Measurements from ENCODE around the gene SLC10A7. TPM values are rescaled to one million over a fixed set of nuclear protein-coding genes. Genes with fewer than 3 reads are reported as not detected.

SLC10A7 gene
- total RNA-seq, 1 experiment from 2014 or later: 3.8 TPM

- H3K27me3 ChIP-seq (ENCODE audit: control insufficient read depth, insufficient read depth, low read length): no peaks in the 10 kb centered on the region
- H3K36me3 ChIP-seq (replicated peaks; ENCODE audit: control insufficient read depth, insufficient read depth, low read length): no peaks in the 10 kb centered on the region
- no peak overlapping the region for H3K4me3 ChIP-seq (ENCODE audit: insufficient read depth, low read depth, low read length)
- no peak for DNase-seq
These were observed 277.2 kb downstream of the SLC10A7 start for GRCh38 chr4:146244496-146244895.

- DNase-seq: no peak
- no peak overlapping the region for H3K4me3 ChIP-seq (ENCODE audit: insufficient read depth, low read depth, low read length)
- H3K36me3 ChIP-seq (replicated peaks; ENCODE audit: control insufficient read depth, insufficient read depth, low read length): no peaks in the 10 kb centered on the region
- H3K27me3 ChIP-seq (ENCODE audit: control insufficient read depth, insufficient read depth, low read length): no peaks in the 10 kb centered on the region
These were observed 277.9 kb downstream of the SLC10A7 start for GRCh38 chr4:146243883-146244277.

DNA sequence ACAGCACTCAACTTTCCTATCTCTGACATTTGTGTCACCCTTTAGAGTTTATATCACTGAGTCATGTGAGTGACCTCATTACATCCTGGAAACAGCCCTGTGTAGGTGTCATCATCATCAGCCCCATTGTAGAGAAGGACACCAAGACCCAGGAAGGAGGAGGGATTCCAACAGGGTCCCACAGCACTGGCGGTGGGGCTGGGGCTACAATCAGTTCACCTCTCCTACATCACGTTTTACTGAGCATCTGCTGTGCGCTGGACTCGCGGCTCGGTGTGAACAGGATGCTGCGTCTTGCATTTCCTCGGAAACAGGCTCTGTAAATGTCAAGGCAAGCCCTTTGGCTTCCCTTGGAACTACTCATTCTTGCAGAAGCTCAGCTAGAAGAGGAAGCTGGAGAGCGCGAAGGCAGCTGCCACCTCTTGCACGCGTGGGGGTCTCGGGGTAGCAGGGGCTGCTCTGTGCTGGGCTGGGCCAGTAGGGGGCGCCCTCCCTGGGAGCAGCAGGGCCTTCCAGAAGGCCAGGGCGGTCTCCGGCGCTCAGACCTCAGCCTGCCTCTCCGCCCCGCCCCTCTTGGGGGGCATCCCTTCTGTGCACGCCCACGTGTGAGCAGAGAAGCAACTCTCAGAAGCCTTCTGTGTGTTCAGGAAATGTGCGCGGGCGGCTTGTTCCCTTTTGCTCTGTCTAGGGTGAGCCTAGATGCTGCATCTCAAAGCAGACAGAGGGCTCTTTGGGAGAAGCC lies 278.4 kb downstream of the SLC10A7 start:
- H3K4me3 ChIP-seq (ENCODE audit: insufficient read depth, low read depth, low read length): no peak overlapping the region
- H3K36me3 ChIP-seq (replicated peaks; ENCODE audit: control insufficient read depth, insufficient read depth, low read length): no peaks in the 10 kb centered on the region
- DNase-seq: peak; percentile 93
- H3K27me3 ChIP-seq (ENCODE audit: control insufficient read depth, insufficient read depth, low read length): no peaks in the 10 kb centered on the region

- H3K27me3 ChIP-seq (ENCODE audit: control insufficient read depth, insufficient read depth, low read length): no peaks in the 10 kb centered on the region
- H3K4me3 ChIP-seq (ENCODE audit: insufficient read depth, low read depth, low read length): no peak overlapping the region
- no peak for DNase-seq
These were observed 283.6 kb downstream of the SLC10A7 start for GRCh38 chr4:146238107-146238506.

DNA sequence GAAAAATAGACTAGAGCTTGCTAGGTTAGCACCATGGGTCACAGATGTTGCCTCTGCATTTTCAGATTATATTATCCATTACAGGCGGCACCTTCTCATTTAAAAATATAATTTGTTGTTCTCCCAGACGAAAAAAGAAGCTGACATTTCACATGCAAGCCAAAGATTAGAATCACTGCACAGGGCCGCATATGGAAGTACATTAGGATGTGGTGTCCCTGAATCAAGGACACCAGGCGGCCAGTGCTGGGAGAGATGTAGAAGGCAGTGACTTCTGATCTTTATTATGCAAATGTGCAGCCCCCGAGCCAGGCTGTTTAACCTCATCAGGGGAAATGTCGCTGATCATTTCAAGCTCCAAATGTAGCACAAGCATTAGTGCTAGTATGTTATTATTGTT lies 284.6 kb downstream of the SLC10A7 start:
- H3K36me3 ChIP-seq (replicated peaks; ENCODE audit: control insufficient read depth, insufficient read depth, low read length): no peaks in the 10 kb centered on the region
- DNase-seq: no peak
- no peaks in the 10 kb centered on the region for H3K27me3 ChIP-seq (ENCODE audit: control insufficient read depth, insufficient read depth, low read length)
- H3K4me3 ChIP-seq (ENCODE audit: insufficient read depth, low read depth, low read length): no peak overlapping the region

More at GRCh38 chr4:146238107-146238506, 283.6 kb downstream of the SLC10A7 start:
- no peaks in the 10 kb centered on the region for H3K36me3 ChIP-seq (replicated peaks; ENCODE audit: control insufficient read depth, insufficient read depth, low read length)

DNA sequence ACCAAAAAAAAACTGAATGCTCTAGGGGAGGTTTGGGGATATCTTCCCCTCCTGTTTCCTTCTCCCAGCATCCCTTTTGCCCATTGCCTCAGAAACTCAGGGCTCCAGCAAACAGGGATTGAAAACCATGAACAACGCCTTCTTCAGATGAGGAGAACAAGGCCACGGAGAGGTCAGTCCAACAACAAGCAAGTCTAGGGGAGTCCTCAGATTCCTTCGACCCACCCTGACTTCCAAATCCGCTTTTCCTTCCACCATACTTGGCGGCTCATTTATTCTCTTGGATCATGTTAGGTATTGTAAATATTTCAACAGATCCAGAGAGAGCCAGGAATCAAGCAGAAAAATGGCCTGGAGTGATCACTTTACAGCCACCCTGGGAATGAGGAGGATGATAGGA lies 285.5 kb downstream of the SLC10A7 start:
- no peak for DNase-seq
- H3K27me3 ChIP-seq (ENCODE audit: control insufficient read depth, insufficient read depth, low read length): no peaks in the 10 kb centered on the region
- no peaks in the 10 kb centered on the region for H3K36me3 ChIP-seq (replicated peaks; ENCODE audit: control insufficient read depth, insufficient read depth, low read length)
- no peak overlapping the region for H3K4me3 ChIP-seq (ENCODE audit: insufficient read depth, low read depth, low read length)

GRCh38 chr4:146235654-146236177 lies 286.0 kb downstream of the SLC10A7 start:
- DNase-seq: no peak

DNA sequence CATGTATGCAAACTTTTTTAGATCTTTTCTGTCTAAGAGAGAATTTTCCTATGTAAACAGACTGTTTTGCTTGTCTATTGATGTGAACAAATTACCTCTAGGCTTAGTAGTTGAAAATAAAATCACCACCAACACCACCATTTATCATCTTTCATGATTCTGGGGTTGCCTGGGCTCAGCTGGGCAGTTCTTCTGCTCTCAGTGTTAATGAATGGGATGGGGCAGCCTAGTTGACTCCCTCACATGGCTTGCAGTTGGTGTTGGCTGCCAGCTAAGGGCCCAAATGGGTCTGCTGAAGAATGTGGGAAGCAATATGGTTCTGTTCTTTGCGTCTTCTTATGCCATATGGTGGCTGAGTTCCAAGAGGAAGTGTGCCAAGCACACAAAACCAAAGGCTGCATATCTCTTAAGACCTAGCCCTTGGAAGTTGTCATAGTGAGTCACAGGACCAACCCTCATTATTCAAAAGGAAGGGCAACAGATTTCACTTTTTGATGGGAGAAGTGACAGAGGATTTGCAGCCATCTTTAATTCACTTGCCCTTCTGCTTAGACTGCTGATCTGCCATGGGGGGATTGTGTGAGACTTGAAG lies 289.5 kb downstream of the SLC10A7 start:
- H3K27me3 ChIP-seq (ENCODE audit: control insufficient read depth, insufficient read depth, low read length): no peaks in the 10 kb centered on the region
- H3K36me3 ChIP-seq (replicated peaks; ENCODE audit: control insufficient read depth, insufficient read depth, low read length): no peaks in the 10 kb centered on the region
- H3K4me3 ChIP-seq (ENCODE audit: insufficient read depth, low read depth, low read length): no peak overlapping the region
- DNase-seq: no peak

More at GRCh38 chr4:146235654-146236177, 286.0 kb downstream of the SLC10A7 start:
- H3K36me3 ChIP-seq (replicated peaks; ENCODE audit: control insufficient read depth, insufficient read depth, low read length): no peaks in the 10 kb centered on the region
- no peak overlapping the region for H3K4me3 ChIP-seq (ENCODE audit: insufficient read depth, low read depth, low read length)
- H3K27me3 ChIP-seq (ENCODE audit: control insufficient read depth, insufficient read depth, low read length): no peaks in the 10 kb centered on the region

- Histone ChIP-seq H3K27me3 (ENCODE audit: control insufficient read depth, insufficient read depth, low read length) (no peaks in the 10 kb centered on the region), H3K36me3 (replicated peaks; ENCODE audit: control insufficient read depth, insufficient read depth, low read length) (no peaks in the 10 kb centered on the region), H3K4me3 (ENCODE audit: insufficient read depth, low read depth, low read length) (no peak overlapping the region)
- no peak for DNase-seq
These were observed 292.3 kb downstream of the SLC10A7 start for GRCh38 chr4:146229406-146229805.

DNA sequence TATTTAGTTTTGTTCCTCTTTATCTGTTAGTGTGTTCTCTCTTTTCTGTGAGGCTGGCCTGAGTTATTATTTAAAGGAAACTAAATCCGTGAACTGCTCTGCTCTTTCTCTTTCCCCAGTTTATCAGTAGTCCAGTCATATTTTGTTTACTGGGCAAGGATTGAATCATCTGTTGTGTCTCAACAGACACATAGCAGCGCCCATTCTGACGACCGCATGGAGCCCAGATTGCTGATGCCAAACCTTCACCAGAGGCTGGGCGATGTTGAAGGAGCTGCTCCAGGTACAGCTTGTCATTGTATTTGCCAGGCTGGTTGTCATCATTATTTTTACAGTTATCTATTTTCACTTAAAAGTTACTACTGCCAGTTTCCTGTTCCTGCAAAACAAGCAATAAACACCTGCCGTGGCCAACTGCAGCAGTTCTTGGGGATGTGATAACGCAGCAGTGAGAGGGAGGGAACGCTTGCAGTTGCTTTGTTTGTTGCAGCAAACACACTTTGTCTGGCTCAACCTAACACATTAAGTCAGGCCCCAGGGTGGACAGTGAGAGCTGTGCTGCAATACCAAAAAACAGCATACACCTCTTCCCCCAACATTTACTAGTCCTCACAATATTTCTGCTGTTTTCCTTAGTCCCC lies 297.3 kb downstream of the SLC10A7 start:
- no peak for DNase-seq
- no peaks in the 10 kb centered on the region for H3K27me3 ChIP-seq (ENCODE audit: control insufficient read depth, insufficient read depth, low read length)
- H3K36me3 ChIP-seq (replicated peaks; ENCODE audit: control insufficient read depth, insufficient read depth, low read length): no peaks in the 10 kb centered on the region
- H3K4me3 ChIP-seq (ENCODE audit: insufficient read depth, low read depth, low read length): no peak overlapping the region

- no peak overlapping the region for H3K4me3 ChIP-seq (ENCODE audit: insufficient read depth, low read depth, low read length)
- H3K36me3 ChIP-seq (replicated peaks; ENCODE audit: control insufficient read depth, insufficient read depth, low read length): no peaks in the 10 kb centered on the region
- DNase-seq: no peak
- H3K27me3 ChIP-seq (ENCODE audit: control insufficient read depth, insufficient read depth, low read length): no peaks in the 10 kb centered on the region
These were observed 299.4 kb downstream of the SLC10A7 start for GRCh38 chr4:146222313-146222712.

GRCh38 chr4:146214238-146214637 lies 307.5 kb downstream of the SLC10A7 start, which contains the start of gene REELD1:
REELD1 (plus strand) TSS chr4:146214538; CDS start chr4:146216953, 2,415 bp downstream.
- DNase-seq: no peak
- no peaks in the 10 kb centered on the region for H3K36me3 ChIP-seq (replicated peaks; ENCODE audit: control insufficient read depth, insufficient read depth, low read length)
- H3K27me3 ChIP-seq (ENCODE audit: control insufficient read depth, insufficient read depth, low read length): no peaks in the 10 kb centered on the region
- H3K4me3 ChIP-seq (ENCODE audit: insufficient read depth, low read depth, low read length): no peak within 1 kb of the TSS

- Histone ChIP-seq H3K36me3 (replicated peaks; ENCODE audit: control insufficient read depth, insufficient read depth, low read length) (no peaks in the 10 kb centered on the region), H3K27me3 (ENCODE audit: control insufficient read depth, insufficient read depth, low read length) (no peaks in the 10 kb centered on the region), H3K4me3 (ENCODE audit: insufficient read depth, low read depth, low read length) (no peak overlapping the region)
- DNase-seq: no peak
These were observed 309.0 kb downstream of the SLC10A7 start for GRCh38 chr4:146212781-146213180.

DNA sequence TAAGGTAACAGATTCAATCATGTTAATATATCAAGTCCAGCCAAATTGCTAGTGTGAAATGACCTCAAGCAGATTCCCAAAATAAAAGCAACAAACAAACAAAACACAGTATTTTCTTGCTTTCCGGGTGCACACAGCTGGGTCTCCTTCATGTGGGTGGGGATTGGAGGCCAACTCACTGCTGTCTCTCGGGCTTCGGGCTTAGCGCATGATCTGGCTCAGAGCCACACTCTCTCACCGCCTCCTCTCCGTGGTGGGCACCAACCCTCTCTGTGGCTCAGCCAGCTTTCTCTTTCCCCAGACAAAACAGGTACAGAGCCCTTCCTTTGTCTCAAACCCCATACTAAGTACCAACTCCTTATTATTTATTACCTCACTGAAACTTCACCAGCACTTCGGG lies 310.3 kb downstream of the SLC10A7 start:
- no peak overlapping the region for H3K4me3 ChIP-seq (ENCODE audit: insufficient read depth, low read depth, low read length)
- H3K36me3 ChIP-seq (replicated peaks; ENCODE audit: control insufficient read depth, insufficient read depth, low read length): no peaks in the 10 kb centered on the region
- no peak for DNase-seq
- no peaks in the 10 kb centered on the region for H3K27me3 ChIP-seq (ENCODE audit: control insufficient read depth, insufficient read depth, low read length)

DNA sequence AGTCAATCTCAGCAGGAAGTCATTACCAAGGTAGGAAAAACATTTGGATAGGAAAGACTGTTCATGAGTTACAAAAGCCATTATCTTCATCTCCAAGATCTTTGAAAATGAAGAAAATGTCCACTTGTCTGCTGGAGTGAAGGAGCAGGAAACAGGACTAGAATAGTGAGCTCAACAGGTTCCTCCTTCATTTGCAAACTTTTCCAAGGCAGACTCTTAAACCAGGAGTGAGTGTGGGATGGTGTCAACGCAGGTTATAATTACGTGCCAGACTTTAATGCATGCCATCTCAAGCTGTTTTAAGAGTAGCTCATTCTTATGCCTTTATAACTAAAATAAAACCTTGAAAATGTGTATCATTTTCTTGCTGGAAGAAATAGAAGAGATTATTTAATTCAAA lies 310.9 kb downstream of the SLC10A7 start:
- DNase-seq: no peak
- H3K27me3 ChIP-seq (ENCODE audit: control insufficient read depth, insufficient read depth, low read length): no peaks in the 10 kb centered on the region
- H3K36me3 ChIP-seq (replicated peaks; ENCODE audit: control insufficient read depth, insufficient read depth, low read length): no peaks in the 10 kb centered on the region
- no peak overlapping the region for H3K4me3 ChIP-seq (ENCODE audit: insufficient read depth, low read depth, low read length)

Data from H7 (cell line).